Inferior parietal cortex (tissue), 1 donor: ENCODE data around the gene FHOD1.

Experiments used
- DNase-seq: peaks from one replicate; pipeline ENCODE4 v3.0.0-alpha.2; 2016; ENCODE audit errors: extremely low spot score

The FHOD1 gene

DNA sequence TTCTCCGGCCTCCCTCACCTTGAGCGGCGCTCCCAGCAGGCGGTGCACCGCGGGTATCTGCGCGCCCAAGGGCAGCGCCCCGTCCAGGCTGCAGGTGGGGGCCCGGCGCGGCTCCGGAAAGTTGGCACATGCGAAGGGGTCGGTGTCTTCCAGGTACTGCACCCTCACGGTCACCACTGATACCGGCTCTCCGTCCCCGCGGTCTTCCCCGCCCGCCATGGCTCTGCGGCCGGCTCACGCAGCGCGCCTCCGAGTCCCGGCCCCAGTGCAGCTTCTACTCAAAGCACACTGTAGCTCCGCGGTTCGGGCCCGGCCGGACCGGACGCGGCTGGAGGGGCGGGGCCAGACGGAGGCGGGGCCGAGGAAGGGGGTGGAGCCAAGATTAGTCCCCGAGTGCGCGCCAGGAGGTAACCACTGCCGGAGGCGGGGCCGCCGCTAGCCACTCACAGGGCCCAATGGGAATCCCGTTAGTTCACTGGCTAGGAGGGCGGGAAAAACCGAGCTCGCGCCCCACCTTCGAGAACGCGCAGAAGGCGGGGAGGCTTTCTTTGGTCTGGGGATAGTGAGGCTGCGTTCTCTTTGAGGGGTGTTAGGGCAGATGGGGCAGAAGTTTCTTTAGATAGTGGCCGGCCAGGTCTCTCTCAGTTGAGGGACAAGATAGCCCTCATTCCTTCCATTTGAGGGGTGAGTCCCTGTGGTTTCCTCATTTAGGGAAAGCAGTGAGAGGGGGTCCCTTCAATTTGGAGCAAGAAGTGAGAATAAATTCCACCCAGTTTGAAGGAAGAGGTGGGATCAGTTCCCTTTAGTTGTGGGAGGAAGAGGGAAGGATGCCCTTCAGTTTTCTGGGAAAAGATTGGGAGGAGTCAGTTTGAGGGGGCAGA is at the start of gene FHOD1:
FHOD1 (minus strand) TSS at position 290 of the 881 bp plus-strand sequence; CDS start at position 219, 71 bp downstream.
- peak; percentile 88 for DNase-seq

DNA sequence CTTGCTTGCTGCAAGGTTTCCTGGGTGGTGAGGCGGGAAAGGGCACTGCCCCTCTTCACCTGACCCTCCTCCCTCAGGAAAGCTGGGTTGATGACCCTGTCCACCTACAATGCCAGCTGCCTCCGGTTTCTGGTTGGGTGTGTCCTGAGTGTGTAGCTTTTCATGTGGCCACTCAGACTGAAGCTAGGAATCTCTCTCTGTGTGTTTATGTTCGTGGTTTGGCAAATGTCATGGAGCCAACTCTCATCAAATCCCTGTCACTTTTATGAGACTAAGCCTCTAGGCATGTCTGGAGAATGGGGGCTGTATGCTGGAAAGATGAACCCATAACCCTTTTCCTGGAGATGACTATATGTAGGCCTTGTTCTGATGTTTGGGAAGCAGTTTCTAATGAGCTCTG is 49.1 kb upstream of the FHOD1 start:
- no peak for DNase-seq

DNA sequence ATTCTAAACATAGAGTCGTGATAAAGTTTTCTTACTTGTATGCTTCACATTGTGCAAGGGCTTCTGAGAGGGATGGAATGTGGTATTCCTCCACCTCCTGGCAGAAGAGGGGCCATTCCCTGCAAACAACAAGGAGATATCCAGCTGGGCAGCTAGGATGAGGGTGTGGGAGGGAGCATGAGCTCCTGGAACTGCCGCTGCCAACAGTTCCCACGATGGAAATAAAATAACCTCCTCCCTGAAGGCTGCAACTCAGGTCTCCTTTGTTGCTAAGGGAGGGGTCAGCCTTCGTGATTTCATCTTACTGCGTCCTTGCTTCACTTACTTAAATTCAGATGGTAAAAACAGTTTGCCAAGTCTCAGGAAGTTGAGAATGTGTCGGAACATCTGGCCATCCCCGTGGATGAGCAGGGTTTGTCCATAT is 47.7 kb upstream of the FHOD1 start:
- DNase-seq: no peak

DNA sequence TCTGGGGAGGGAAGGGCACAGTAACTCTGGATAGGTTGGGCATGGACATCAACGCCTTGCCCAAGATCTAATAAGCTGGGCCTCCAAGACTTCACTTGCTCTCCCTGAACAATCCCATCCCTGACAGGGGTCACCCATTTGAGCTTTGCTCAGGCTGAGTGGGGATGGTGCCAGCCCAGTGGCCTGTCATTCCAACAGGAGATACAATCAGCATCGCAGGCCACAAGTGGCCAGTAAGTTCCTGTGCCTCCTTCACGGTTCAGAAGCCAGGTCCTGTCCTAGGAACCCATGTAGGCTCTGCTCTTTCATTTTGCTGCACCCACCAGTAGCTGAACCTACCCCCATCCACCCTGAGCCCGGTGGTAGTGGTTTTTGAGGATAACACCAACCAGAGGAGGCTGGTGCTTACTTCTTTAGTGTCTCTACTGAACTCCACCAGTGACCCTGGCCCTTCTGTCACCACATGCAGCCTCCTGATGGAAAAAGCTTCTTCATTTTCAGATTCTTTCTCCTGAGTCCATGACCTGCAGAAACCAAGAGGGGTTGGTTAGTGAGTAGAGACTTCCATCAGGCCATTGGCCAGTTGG is 47.0 kb upstream of the FHOD1 start:
- no peak for DNase-seq

DNA sequence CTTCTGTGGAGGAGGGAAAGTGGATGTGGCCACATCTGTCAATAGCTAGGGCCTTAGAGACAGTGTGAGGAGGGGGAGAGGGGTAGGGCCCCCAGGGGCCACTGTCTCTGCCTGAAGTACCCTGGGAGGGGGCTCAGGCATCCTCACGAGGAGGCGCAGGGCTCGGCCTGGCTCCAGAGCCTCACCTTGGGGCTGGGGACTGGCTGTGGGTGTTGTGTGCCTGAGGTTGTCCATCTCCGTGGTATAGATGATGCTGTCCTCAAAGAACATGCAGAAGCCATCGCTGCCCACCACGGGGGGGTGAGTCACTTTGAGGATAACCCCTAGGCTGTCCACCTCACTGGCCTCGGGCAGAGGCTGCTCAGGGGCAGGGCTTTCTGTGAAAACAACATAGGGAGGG is 44.2 kb upstream of the FHOD1 start:
- no peak for DNase-seq

DNA sequence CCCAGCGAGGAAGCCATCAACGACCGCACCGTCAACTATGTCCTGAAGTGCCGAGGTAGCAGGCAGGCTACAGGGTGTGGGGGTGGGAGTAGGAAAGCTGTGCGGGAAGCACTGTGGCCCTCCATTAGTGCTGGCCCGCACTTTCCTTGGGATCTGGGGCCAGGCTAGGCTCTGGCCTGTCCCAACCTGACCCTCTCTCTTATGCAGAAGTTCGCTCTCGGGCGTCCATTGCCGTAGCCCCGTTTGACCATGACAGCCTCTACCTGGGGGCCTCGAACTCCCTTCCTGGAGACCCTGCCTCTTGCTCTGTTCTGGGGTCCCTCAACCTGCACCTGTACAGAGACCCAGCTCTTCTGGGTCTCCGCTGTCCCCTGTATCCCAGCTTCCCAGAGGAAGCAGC is 40.7 kb upstream of the FHOD1 start:
- no peak for DNase-seq

DNA sequence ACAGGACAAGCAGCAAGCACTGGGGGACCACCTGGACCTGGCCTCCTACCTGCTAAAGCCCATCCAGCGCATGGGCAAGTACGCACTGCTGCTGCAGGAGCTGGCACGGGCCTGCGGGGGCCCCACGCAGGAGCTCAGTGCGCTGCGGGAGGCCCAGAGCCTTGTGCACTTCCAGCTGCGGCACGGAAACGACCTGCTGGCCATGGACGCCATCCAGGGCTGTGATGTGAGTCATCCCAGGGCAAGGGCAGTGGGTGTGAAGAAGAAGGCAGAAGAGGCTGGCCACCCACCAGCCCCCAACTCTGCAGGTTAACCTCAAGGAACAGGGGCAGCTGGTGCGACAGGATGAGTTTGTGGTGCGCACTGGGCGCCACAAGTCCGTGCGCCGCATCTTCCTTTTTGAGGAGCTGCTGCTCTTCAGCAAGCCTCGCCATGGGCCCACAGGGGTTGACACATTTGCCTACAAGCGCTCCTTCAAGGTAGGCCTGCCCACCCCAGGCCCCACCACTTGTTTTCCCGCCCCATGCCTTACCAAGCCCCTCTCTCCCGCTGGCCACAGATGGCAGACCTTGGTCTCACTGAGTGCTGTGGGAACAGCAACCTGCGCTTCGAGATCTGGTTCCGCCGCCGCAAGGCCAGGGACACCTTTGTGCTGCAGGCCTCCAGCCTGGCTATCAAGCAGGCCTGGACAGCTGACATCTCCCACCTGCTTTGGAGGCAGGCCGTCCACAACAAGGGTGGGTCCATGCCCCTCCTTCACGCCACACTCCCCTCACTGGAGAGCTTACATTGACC is 39.4 kb upstream of the FHOD1 start:
- no peak for DNase-seq

DNA sequence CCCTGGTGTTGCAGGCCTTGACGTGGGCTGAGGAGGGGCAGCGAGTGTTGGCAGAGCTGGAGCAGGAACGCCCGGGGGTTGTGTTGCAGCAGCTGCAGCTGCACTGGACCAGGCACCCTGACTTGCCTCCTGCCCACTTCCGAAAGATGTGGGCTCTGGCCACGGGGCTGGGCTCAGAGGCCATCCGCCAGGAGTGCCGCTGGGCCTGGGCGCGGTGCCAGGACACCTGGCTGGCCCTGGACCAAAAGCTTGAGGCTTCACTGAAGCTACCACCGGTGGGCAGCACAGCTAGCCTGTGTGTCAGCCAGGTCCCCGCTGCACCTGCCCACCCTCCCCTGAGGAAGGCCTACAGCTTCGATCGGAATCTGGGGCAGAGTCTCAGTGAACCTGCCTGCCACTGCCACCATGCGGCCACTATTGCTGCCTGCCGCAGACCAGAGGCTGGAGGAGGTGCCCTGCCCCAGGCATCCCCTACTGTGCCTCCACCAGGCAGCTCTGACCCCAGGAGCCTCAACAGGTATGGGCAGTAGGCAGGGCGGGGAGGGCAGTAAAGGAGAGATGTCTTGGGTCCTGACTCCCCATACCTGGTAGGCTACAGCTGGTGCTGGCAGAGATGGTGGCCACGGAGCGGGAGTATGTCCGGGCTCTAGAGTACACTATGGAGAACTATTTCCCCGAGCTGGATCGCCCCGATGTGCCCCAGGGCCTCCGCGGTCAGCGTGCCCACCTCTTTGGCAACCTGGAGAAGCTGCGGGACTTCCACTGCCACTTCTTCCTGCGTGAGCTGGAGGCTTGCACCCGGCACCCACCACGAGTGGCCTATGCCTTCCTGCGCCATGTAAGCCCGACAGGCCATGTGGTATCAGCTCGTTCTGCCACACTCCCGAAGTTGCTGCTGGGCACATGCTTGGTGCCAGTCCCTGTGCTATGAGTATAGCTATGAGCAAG is 37.7 kb upstream of the FHOD1 start:
- no peak for DNase-seq

DNA sequence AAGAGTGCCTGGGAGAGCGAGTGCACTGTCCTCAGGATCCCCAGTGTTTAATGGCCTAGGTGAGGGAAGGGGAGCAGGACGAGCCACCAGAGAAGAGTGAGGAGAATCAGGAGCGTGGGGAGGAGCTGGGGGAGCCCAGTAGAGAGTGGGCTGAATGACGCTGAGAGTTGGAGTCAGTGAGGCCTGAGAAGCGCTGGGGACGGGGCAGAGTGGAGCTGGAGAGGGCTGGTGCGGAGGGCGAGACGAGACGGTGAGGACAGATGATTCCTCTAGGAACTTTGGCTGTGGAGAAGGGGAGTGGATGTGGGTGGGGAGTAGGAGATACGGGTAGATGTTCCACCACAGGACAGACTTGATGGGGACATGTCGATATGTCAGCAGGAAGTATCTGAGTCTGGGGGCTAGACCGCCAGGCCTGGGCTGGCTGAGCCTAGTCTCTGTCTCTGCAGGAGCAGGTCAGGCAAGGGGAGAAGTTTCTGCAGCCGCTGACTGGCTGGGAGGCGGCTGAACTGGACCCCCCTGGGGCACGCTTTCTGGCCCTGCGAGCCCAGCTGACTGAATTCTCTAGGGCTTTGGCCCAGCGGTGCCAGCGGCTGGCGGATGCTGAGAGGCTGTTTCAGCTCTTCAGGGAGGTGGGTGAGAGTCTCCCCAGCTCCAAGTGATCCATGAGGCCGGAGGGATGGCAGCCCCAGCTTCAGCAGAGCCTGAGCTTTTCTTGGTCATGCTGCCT is 36.7 kb upstream of the FHOD1 start:
- no peak for DNase-seq

DNA sequence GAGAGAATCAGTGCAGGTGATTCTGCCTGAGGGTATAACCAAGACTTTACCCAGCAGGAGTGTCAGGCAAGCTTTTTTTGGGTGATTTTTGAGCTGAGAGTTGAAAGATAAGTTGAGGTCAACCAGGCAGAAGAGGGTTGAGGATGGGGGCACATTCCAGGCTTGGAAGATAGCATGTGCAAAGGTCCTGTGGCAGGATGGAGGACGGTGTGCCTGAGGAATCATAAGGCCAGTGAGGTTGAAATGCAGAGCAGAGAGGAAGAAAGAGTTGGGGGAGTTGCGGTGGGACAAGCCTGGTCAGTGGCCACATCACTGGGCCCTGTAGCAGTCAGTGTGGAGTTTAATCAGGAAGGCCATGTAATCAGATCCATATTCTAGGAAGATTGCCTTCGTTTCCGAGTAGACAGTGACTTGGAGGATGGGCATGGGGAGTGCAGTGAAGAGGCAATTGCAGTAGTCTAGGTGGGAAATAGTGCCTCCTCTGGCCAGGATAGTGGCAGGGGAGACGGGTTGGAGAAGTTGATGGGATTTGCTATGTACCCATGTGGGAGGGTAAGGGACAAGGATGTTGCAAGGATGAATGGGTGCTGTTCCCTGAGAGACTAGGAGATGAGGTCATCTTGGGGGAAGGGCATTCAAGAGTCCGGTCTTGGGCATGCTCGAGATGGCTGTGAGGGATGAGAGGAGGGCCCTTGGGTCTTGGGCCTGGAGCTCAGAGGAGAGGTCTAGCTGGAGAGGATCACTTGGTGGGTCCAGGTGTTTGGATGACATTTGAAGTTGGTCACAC is 36.0 kb upstream of the FHOD1 start:
- DNase-seq: no peak

DNA sequence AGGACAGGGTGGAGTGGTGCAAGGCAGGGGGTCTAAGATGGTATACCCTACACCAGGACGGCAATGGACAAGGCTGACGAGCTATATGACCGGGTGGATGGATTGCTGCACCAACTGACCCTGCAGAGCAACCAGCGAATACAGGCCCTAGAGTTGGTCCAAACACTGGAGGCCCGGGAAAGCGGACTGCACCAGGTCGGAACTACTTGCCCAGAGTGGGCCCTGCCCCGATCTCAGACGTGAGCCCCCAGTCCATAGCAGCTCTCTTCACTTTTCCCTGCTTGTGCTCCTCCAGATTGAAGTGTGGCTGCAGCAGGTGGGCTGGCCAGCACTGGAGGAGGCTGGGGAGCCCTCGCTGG is 35.1 kb upstream of the FHOD1 start:
- DNase-seq: no peak

DNA sequence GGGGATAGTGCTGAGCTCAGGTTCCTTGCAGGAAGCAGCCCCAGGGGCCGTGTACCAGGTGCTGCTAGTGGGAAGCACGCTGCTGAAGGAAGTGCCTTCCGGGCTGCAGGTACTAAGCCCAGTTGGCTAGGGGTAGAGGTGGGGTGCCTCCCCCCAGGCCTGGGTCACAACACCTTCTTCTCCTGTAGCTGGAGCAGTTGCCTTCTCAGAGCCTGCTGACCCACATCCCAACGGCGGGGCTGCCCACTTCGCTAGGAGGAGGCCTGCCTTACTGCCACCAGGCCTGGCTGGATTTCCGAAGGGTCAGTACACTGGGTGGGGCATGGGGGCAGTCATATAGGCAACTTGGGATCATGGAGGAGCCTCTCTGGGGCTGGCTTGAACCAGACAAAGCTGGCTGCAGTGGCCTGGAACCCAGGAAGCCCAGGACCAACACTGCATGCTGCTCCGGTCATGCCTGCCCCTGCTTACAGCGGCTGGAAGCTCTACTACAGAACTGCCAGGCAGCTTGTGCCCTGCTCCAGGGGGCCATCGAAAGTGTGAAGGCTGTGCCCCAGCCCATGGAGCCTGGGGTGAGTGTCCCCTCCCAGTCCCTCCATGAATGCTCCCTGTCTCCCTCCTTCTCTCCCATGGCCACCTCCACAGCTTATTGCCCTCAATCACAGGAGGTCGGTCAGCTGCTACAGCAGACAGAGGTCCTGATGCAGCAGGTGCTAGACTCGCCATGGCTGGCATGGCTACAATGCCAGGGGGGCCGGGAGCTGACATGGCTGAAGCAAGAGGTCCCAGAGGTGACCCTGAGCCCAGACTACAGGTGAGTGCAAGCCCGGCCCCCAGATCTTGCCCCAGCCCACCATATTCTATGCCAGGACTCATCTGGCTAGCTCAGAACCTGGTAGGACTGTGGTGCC is 34.5 kb upstream of the FHOD1 start:
- no peak for DNase-seq

DNA sequence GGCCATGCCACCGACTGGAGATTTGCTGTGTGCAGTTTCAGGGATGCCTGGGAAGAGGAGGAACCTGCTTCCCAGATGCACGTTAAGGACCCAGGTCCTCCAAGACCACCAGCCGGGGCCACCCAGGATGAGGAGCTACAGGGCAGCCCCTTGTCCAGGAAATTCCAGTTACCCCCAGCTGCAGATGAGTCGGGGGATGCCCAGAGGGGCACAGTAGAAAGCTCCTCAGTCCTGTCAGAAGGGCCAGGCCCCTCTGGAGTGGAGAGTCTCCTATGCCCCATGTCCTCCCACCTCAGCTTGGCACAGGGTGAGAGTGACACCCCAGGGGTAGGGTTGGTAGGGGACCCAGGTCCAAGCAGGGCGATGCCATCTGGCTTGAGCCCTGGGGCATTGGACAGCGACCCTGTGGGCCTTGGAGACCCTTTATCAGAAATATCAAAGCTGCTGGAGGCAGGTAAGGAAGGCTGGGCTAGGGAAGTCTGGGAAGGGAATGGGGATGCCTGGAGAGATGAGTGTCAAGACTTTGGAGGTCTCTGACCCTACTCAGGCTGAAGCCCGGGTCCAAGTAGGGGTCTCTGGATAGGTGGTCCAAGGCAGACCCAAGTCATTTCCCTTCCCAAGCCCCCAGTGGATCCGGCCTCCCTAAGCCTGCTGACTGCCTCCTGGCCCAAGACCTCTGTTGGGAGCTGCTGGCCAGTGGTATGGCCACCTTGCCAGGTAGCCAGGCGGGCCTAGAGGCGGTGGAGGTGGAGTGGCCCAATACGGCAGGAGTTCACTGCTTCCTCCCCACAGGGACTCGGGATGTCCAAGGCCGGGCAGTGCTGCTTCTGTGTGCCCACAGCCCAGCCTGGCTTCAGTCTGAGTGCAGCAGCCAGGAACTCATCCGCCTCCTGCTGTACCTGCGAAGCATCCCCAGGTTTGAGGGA is 33.1 kb upstream of the FHOD1 start:
- DNase-seq: no peak

DNA sequence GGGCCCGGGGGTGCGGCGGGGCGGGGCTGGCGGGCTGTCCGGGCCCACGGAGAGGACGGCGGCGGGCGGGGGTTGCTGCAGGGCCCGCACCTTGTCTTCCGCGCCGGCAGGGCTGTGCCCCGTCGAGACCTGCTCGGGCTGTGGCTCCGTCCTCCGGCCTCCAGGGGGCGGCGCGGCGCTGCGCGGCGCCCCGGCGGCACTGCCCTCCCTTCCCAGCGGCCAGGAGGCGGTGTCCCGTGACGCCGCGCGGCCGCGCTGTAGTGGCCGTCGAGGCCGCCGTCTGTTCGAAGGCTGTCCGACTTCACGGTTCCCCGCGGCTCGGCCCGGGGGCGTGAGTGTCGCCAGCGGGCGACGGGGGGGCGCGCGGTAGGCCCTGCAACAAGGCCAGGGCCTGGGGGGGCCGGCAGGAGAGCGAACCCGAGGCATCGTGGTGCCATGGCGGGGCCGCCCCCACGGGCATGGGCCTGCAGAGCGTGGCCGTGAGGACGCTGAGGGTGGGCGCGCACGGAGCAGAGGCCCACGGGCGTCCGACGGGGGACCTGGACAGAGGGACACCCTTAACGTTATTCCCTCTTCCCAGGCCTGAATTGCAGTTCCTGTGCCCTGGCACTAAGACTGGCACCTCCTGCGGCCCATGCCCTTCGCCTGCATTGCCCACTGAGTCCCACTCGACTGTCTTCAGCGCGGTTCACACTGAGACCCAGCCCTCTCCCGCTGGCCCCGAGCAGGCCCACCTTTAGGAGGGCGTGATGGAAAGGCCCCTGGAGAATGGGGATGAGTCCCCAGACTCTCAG is 32.2 kb upstream of the FHOD1 start, which contains the start of gene PLEKHG4:
PLEKHG4 (plus strand) TSS at position 237 of the 794 bp plus-strand sequence; CDS start at position 750, 513 bp downstream.
- DNase-seq: peak; percentile 40

DNA sequence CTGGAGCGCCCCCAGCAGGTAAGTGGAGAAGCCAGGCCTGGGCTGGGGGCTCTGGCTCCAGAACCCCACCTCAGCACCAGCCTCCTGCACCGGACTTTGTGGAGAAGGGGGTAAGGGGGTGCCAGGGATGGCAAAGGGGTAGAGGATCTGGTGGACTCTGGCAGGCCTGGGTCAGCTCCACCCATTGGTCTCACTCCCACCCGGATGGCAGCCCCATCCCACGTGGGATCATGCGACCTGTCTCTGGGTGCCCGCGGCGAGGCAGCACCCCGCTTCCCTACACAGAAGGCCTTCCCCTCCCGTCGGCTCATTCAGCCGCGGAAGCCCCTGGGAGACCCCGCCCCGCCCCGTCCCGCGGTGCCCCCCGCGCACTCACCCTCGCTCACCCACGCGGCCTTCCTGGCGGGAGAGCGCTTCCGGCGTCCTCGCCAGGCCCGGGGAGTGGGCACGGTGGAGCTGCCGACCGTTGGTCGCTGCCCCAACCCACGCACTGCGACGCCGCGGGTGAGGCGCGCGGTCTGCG is 31.6 kb upstream of the FHOD1 start:
- no peak for DNase-seq

DNA sequence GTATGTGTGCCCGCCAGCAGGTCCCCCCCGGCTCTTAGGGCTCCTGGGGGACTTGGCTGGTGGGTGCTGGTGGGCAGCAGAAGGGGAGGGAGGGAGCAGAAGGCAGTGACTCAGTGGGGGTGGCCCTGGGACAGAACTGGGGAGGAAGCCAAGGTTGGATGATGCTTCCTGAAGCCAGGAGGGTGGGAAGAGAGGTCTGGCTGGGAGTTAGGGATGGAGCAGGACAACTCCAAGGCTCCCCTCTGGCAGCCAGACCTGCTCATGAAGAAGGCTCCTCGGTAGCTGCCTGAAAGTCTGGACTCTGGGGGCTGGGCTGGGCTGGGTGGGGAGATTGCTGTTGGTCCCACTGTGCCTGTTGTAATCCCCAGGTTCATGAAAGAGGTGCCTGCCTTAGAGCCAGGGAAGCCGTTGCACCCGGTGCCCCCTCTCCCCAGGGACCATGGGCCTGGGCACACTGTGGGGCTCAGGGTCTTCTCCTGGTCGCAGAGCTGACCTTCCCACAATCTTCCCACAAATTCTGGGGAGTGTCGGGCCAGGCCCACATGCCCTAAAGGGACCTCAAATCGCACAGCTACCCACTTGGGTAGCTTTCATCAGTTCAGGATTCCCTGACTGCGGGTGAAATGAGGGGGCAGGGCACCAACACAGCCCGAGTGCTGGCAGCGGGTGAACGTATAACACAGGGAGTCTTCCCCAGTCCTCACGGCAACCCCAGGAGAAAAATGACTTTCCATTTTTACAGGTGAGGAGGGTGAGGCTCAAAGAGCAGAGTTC is 30.9 kb upstream of the FHOD1 start:
- DNase-seq: no peak
